KMS-11 (cell line): ENCODE data around the gene ZNF236.

Experiments
- H2AFZ ChIP-seq: fragments of 200-600 bp; sonication (generic); 2 replicates; pipeline ENCODE4 v1.6.1; 2016; ENCODE audit warnings: antibody characterized with exemption, mixed run types, low read depth
- H3K27ac ChIP-seq: fragments of 200-600 bp; sonication (generic); 2 replicates; pipeline ENCODE4 v1.6.1; 2016; ENCODE audit warnings: mild to moderate bottlenecking, mixed run types
- H3K27me3 ChIP-seq: fragments of 200-600 bp; sonication (generic); 2 replicates; pipeline ENCODE4 v1.6.1; 2017; ENCODE audit warnings: mild to moderate bottlenecking, low read depth, mixed run types, moderate library complexity; ENCODE audit not compliant: insufficient read depth
- H3K36me3 ChIP-seq: fragments of 200-600 bp; sonication (generic); 2 replicates; pipeline ENCODE4 v1.6.1; 2017; ENCODE audit warnings: mild to moderate bottlenecking, mixed run types; ENCODE audit not compliant: insufficient read depth
- H3K4me1 ChIP-seq: fragments of 200-600 bp; sonication (generic); 2 replicates; pipeline ENCODE4 v1.6.1; 2016; ENCODE audit warnings: mild to moderate bottlenecking, low read depth, mixed run types; ENCODE audit not compliant: poor library complexity, severe bottlenecking
- H3K4me2 ChIP-seq: fragments of 200-600 bp; sonication (generic); 2 replicates; pipeline ENCODE4 v1.7.0; 2016; ENCODE audit warnings: mild to moderate bottlenecking, mixed run types
- H3K4me3 ChIP-seq: fragments of 200-600 bp; sonication (generic); IDR thresholded peaks from 2 replicates; pipeline ENCODE4 v1.6.1; 2017; ENCODE audit warnings: low read depth, low read length, mixed read lengths; ENCODE audit not compliant: insufficient read depth
- H3K79me2 ChIP-seq: fragments of 200-600 bp; sonication (generic); 2 replicates; pipeline ENCODE4 v1.6.1; 2016; ENCODE audit warnings: low read depth, mixed run types; ENCODE audit not compliant: insufficient read depth
- H3K9ac ChIP-seq: fragments of 200-600 bp; sonication (generic); 2 replicates; pipeline ENCODE4 v1.6.1; 2016; ENCODE audit warnings: mild to moderate bottlenecking, mixed run types
- H4K20me1 ChIP-seq: fragments of 200-600 bp; sonication (generic); 2 replicates; pipeline ENCODE4 v1.6.1; 2016; ENCODE audit warnings: mild to moderate bottlenecking, mixed run types; ENCODE audit not compliant: insufficient read depth
- TF ChIP-seq, protein P1 (sequence below): fragments of 200-600 bp; sonication (generic); conservative IDR thresholded peaks from 2 replicates; pipeline ENCODE4 v1.6.1; 2017; ENCODE audit warnings: low read depth, mild to moderate bottlenecking, antibody characterized with exemption, low read length, moderate library complexity, mixed read lengths

Gene ZNF236

DNA sequence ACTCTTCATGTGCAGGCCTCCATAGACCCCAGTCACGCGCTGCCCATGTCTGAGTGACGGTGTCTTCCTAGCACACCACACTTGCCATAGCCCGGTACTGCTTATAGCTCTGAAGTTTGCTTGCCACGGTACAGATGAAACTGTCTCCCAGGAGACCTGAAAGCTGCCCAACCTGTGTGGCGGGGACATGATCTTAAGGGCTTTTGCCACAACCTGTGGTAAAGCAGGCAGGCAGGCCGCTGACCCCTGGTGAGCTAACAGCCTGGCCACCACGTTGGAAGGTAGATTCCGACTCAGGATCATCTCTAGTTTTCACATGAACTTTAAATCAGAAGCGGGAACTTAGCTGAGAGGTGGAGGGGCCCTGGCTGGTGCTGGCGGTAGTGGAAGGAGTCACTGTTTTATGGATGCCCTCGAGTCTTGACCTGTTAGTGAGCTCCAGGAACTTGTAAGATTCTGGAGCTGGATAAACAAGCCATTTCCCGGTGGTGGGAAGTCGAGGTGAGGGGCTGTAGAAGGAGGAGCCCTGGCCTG, 153.3 kb downstream of the ZNF236 start:
- H3K79me2 ChIP-seq = no peaks in the 10 kb centered on the region
- no peak overlapping the region for H3K4me3 ChIP-seq
- H3K27ac ChIP-seq = no peak overlapping the region
- no peaks in the 10 kb centered on the region for H4K20me1 ChIP-seq
- no peak overlapping the region for H2AFZ ChIP-seq
- TF ChIP-seq, protein P1, sequence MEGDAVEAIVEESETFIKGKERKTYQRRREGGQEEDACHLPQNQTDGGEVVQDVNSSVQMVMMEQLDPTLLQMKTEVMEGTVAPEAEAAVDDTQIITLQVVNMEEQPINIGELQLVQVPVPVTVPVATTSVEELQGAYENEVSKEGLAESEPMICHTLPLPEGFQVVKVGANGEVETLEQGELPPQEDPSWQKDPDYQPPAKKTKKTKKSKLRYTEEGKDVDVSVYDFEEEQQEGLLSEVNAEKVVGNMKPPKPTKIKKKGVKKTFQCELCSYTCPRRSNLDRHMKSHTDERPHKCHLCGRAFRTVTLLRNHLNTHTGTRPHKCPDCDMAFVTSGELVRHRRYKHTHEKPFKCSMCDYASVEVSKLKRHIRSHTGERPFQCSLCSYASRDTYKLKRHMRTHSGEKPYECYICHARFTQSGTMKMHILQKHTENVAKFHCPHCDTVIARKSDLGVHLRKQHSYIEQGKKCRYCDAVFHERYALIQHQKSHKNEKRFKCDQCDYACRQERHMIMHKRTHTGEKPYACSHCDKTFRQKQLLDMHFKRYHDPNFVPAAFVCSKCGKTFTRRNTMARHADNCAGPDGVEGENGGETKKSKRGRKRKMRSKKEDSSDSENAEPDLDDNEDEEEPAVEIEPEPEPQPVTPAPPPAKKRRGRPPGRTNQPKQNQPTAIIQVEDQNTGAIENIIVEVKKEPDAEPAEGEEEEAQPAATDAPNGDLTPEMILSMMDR = no peak
- no peak overlapping the region for H3K9ac ChIP-seq
- no peaks in the 10 kb centered on the region for H3K27me3 ChIP-seq
- no peaks in the 10 kb centered on the region for H3K4me1 ChIP-seq
- no peak overlapping the region for H3K4me2 ChIP-seq
- no peaks in the 10 kb centered on the region for H3K36me3 ChIP-seq

DNA sequence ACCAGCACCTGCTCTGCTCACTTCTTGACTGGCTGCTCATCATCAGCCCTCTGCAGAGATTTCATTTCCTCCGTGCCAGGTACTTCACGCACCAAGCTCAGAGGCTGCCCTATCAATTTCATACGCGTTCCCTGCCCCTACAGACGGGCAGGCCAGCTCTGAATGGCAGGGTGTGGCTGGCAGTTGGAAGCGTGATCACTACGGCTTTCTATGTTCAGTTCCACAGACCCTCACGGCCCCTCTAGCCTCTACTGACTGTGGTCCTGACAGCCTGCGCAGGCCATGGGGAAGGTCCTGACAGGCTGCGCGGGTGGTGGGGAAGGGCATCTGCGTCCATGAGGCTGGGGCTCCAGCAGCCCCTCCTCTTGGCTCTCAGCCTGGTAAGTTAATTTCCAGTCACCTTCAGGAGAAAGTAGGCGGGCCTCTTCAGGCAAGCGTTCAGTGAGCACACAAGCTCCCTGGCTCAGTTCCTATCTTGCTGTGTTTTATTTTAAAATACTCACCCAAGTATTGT, 154.8 kb downstream of the ZNF236 start:
- TF ChIP-seq, protein P1 = no peak
- H2AFZ ChIP-seq = no peak overlapping the region
- no peaks in the 10 kb centered on the region for H3K36me3 ChIP-seq
- no peaks in the 10 kb centered on the region for H4K20me1 ChIP-seq
- H3K4me3 ChIP-seq = no peak overlapping the region
- no peaks in the 10 kb centered on the region for H3K4me1 ChIP-seq
- no peak overlapping the region for H3K4me2 ChIP-seq
- no peak overlapping the region for H3K27ac ChIP-seq
- no peak overlapping the region for H3K9ac ChIP-seq
- H3K79me2 ChIP-seq = no peaks in the 10 kb centered on the region
- H3K27me3 ChIP-seq = no peaks in the 10 kb centered on the region

DNA sequence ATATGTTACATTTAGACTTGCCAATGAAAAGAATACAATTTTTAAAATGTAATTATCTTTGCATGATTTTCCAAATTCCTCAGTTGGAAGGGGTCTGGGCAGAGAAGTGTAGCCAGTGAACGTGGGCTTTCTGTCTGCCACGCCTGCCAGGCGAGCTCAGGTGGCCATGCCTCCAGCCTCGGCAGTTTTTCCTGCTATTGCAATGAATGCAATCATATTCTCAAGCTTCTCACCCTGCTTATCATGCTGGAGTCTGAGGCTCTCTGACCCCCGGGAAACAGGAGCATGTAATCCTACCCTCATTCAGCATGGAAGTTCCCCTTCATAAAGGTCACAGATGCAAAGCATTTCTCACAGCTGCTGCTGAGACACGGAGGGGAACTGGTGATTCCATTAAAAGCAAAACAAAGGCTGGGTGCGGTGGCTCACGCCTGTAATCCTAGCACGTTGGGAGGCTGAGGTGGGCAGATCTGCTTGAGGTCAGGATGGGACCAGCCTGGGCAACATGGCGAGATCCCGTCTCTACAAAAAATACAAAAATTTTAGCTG, 155.4 kb downstream of the ZNF236 start:
- H4K20me1 ChIP-seq = no peaks in the 10 kb centered on the region
- no peaks in the 10 kb centered on the region for H3K36me3 ChIP-seq
- H3K4me3 ChIP-seq = no peak overlapping the region
- no peak overlapping the region for H2AFZ ChIP-seq
- H3K27me3 ChIP-seq = no peaks in the 10 kb centered on the region
- TF ChIP-seq, protein P1 = no peak
- no peak overlapping the region for H3K27ac ChIP-seq
- no peaks in the 10 kb centered on the region for H3K79me2 ChIP-seq
- no peak overlapping the region for H3K9ac ChIP-seq
- H3K4me1 ChIP-seq = no peaks in the 10 kb centered on the region
- no peak overlapping the region for H3K4me2 ChIP-seq

DNA sequence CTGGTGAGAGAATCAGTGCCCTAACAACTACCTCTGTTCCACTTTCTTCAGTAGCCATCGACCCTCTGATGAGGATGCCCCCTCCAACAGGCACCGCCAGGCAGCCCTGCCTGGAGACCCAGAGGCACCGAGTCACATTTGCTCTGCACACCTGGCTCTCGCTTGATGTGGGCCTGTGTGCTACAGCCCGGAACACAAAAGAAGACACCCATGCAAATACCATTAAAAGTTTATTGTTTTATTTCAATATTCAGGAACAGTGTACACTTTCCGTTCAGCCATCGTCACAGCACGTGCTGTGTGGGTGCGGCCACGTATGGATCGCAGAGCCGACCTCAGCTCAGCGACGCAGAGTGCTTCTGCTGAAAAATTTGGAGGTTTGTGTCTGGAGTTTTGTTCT, 156.3 kb downstream of the ZNF236 start:
- Histone ChIP-seq H3K36me3 (no peaks in the 10 kb centered on the region), H3K4me3 (no peak overlapping the region), H4K20me1 (no peaks in the 10 kb centered on the region), H2AFZ (no peak overlapping the region), H3K27ac (no peak overlapping the region), H3K79me2 (no peaks in the 10 kb centered on the region), H3K9ac (no peak overlapping the region), H3K4me2 (no peak overlapping the region), H3K4me1 (no peaks in the 10 kb centered on the region), H3K27me3 (no peaks in the 10 kb centered on the region)
- TF ChIP-seq, protein P1 = no peak
